H1 (cell line): ENCODE data around the gene LRRC27.

Experiments used
- POLR2A ChIP-seq, 2 experiments: IDR thresholded peaks; 1 replicate in 1 of 2; 2 replicates in 1 of 2; pipeline ENCODE4 v1.6.1; 2011; ENCODE audit warnings: low read depth in 2 of 2, low read length in 2 of 2, mild to moderate bottlenecking in 2 of 2; ENCODE audit errors: control extremely low read depth in 1 of 2
- SRF ChIP-seq: IDR thresholded peaks from 2 replicates; pipeline ENCODE4 v1.6.1; 2011; ENCODE audit warnings: mild to moderate bottlenecking, low read depth, low read length, moderate library complexity
- TF ChIP-seq, protein P1 (sequence below), 3 experiments: IDR thresholded peaks; 1 replicate in 2 of 3; 2 replicates in 1 of 3; pipeline versions ENCODE4 v1.5.1 to v1.6.1; 2011; ENCODE audit warnings: low read length in 3 of 3, mild to moderate bottlenecking in 3 of 3, inconsistent platforms in 2 of 3, low read depth in 1 of 3, moderate library complexity in 1 of 3; ENCODE audit not compliant: insufficient read depth in 1 of 3; ENCODE audit errors: control extremely low read depth in 1 of 3

DNA sequence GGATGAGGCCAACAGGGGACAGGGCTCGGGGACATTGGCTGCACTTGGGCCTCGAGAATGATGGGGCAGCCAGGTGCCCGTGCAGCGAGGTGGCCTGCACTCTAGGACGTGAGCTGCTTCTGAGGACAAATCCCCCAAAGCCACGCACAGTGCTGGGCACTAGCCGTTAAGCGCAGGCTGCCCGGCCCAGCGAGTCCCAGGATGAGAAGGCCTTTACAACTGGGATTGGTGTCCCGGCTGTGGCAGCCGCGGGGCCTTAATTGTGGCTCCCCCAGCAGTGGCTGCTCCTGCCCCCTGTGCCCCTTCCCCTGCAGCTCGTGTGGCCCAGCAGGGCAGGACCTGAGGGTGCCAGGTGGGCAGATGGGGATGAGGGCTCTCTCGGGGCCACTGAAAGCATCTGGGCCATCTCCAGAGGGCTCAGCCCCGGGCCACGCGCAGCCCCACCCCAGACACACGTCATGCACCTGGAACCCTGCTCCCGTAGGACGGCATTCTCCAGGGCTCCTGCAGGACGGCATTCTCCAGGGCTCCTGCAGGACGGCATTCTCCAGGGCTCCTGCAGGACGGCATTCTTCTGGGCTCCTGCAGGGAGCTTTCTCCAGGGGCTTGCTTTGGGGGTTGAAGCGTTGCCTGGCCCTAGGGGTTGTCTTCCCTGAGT lies 71.6 kb downstream of the LRRC27 start:
- TF ChIP-seq SRF (no peak), POLR2A (IDR thresholded peaks at IDR 0.05; ENCODE audit: control extremely low read depth in 1 of 2, low read depth in 2 of 2, low read length in 2 of 2) (no peak)
- TF ChIP-seq, protein P1, sequence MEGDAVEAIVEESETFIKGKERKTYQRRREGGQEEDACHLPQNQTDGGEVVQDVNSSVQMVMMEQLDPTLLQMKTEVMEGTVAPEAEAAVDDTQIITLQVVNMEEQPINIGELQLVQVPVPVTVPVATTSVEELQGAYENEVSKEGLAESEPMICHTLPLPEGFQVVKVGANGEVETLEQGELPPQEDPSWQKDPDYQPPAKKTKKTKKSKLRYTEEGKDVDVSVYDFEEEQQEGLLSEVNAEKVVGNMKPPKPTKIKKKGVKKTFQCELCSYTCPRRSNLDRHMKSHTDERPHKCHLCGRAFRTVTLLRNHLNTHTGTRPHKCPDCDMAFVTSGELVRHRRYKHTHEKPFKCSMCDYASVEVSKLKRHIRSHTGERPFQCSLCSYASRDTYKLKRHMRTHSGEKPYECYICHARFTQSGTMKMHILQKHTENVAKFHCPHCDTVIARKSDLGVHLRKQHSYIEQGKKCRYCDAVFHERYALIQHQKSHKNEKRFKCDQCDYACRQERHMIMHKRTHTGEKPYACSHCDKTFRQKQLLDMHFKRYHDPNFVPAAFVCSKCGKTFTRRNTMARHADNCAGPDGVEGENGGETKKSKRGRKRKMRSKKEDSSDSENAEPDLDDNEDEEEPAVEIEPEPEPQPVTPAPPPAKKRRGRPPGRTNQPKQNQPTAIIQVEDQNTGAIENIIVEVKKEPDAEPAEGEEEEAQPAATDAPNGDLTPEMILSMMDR (IDR thresholded peaks at IDR 0.05; ENCODE audit: control extremely low read depth in 1 of 3, insufficient read depth in 1 of 3, low read depth in 1 of 3, low read length in 3 of 3) = no peak
